ENCODE data around the gene RYR1.

The RYR1 gene

GRCh38 chr19:38451036-38451435 lies 17.5 kb downstream of the RYR1 start:
- no peak for TF ChIP-seq CTCF (conservative IDR thresholded peaks at IDR 0.05; ENCODE audit: low read depth, low read length)
- H3K4me3 ChIP-seq (ENCODE audit: low read depth, low read length): no peak overlapping the region
- DNase-seq (ENCODE audit: low read depth): no peak

- TF ChIP-seq CTCF (conservative IDR thresholded peaks at IDR 0.05; ENCODE audit: low read depth, low read length): no peak
- no peak for DNase-seq (ENCODE audit: low read depth)
- no peak overlapping the region for H3K4me3 ChIP-seq (ENCODE audit: low read depth, low read length)
Measured at GRCh38 chr19:38451629-38452028, 18.1 kb downstream of the RYR1 start.

GRCh38 chr19:38452430-38453366 lies 19.2 kb downstream of the RYR1 start:
- H3K4me3 ChIP-seq (ENCODE audit: low read depth, low read length): no peak overlapping the region
- DNase-seq (ENCODE audit: low read depth): no peak
- no peak for TF ChIP-seq CTCF (conservative IDR thresholded peaks at IDR 0.05; ENCODE audit: low read depth, low read length)

- TF ChIP-seq CTCF (conservative IDR thresholded peaks at IDR 0.05; ENCODE audit: low read depth, low read length): no peak
- no peak for DNase-seq (ENCODE audit: low read depth)
- H3K4me3 ChIP-seq (ENCODE audit: low read depth, low read length): no peak overlapping the region
Measured at GRCh38 chr19:38453596-38453995, 20.1 kb downstream of the RYR1 start.

GRCh38 chr19:38455031-38455430 lies 21.5 kb downstream of the RYR1 start:
- TF ChIP-seq CTCF (conservative IDR thresholded peaks at IDR 0.05; ENCODE audit: low read depth, low read length): no peak
- peak; percentile 15 for DNase-seq (ENCODE audit: low read depth)
- H3K4me3 ChIP-seq (ENCODE audit: low read depth, low read length): no peak overlapping the region

GRCh38 chr19:38457202-38457601 lies 23.7 kb downstream of the RYR1 start:
- no peak overlapping the region for H3K4me3 ChIP-seq (ENCODE audit: low read depth, low read length)
- no peak for TF ChIP-seq CTCF (conservative IDR thresholded peaks at IDR 0.05; ENCODE audit: low read depth, low read length)

More at GRCh38 chr19:38457202-38457601, 23.7 kb downstream of the RYR1 start:
- no peak for DNase-seq (ENCODE audit: low read depth)

All from choroid plexus epithelial cell (primary cell).